K562 (cell line): ENCODE measurements around the gene SAMD14. TPM values are rescaled to one million over a fixed set of nuclear protein-coding genes. Genes with fewer than 3 reads are reported as not detected.

Experiments
- ATAC-seq: fragments of 200-7000 bp; cut with Tn5 transposase; 3 replicates; pipeline ENCODE4 v1.9.1; 2020; ENCODE audit warnings: moderate library complexity
- BruUV-seq: library from RNA; stranded (reverse); fragments of 400-500 nt; replicated peaks from 2 replicates; lab custom pipeline; 2021; lab: Mats Ljungman, UMichigan
- CTCF ChIA-PET: fragments of 300-600 bp; formaldehyde crosslinking; extraction: SDS; loops from one replicate; lab custom pipeline; 2021; ENCODE audit warnings: low intra/inter-chr PET ratio; lab: Yijun Ruan, JAX
- POLR2A ChIA-PET: fragments of 300-600, 350-650 bp; sonication (Branson Sonifier 250); formaldehyde crosslinking; extraction: SDS; loops from one replicate; lab custom pipeline; 2021; ENCODE audit warnings: antibody characterized with exemption, inconsistent platforms; lab: Yijun Ruan, JAX
- DNase-seq, 4 experiments: peaks; one replicate each; pipeline versions ENCODE4 v3.0.0 to v3.0.0-alpha.2; 2011 to 2018; ENCODE audit warnings: low spot score in 3 of 4, mixed read lengths in 3 of 4; ENCODE audit errors: extremely low read depth in 1 of 4
- FAIRE-seq: peaks from 2 replicates; lab custom pipeline; 2011; peaks lifted over from hg19 to GRCh38; lab: Jason Lieb, UNC
- H2AFZ ChIP-seq: 2 replicates; pipeline ENCODE4 v1.6.0; 2011; ENCODE audit warnings: low read depth, low read length, control low read depth, inconsistent platforms
- H3K27ac ChIP-seq: fragments of 200-600 bp; 3 replicates; pipeline ENCODE4 v1.8.0; 2011; ENCODE audit warnings: low read depth, mild to moderate bottlenecking, control low read depth, inconsistent platforms, low read length, moderate library complexity, mixed read lengths; ENCODE audit errors: extremely low read depth
- H3K27me3 ChIP-seq, 2 experiments: fragments of 300-600 bp in 1 of 2; 2 replicates in 1 of 2; 3 replicates in 1 of 2; pipeline versions ENCODE4 v1.6.0 to v1.8.0; 2011; ENCODE audit warnings: inconsistent platforms in 2 of 2, low read length in 2 of 2, mild to moderate bottlenecking in 1 of 2, mixed read lengths in 1 of 2, moderate library complexity in 1 of 2; ENCODE audit not compliant: control insufficient read depth in 2 of 2, insufficient read depth in 2 of 2
- H3K36me3 ChIP-seq: fragments of 300-600 bp; 3 replicates; pipeline ENCODE4 v1.8.0; 2011; ENCODE audit warnings: mild to moderate bottlenecking, low read length, inconsistent platforms; ENCODE audit not compliant: control insufficient read depth, insufficient read depth
- H3K4me1 ChIP-seq, 2 experiments: fragments of 200-600 bp in 1 of 2; replicated peaks in 1 of 2; 2 replicates in 1 of 2; 3 replicates in 1 of 2; pipeline versions ENCODE4 v1.5.1 to v1.8.0; 2011; ENCODE audit warnings: inconsistent platforms in 2 of 2, low read length in 2 of 2, mild to moderate bottlenecking in 1 of 2, mixed read lengths in 1 of 2, moderate library complexity in 1 of 2; ENCODE audit not compliant: control insufficient read depth in 2 of 2, insufficient read depth in 2 of 2
- H3K4me2 ChIP-seq: 2 replicates; pipeline ENCODE4 v1.6.1; 2011; ENCODE audit warnings: low read length, control low read depth, inconsistent platforms, mixed read lengths; ENCODE audit not compliant: insufficient read depth
- H3K4me3 ChIP-seq: fragments of 200-600 bp; sonication (generic), shearing (Covaris generic); 2 replicates; pipeline ENCODE4 v1.5.1; 2016; ENCODE audit warnings: control low read depth, inconsistent platforms
- H3K79me2 ChIP-seq: fragments of 200-600 bp; 3 replicates; pipeline ENCODE4 v1.8.0; 2011; ENCODE audit warnings: low read length, inconsistent platforms; ENCODE audit not compliant: control insufficient read depth, insufficient read depth
- H3K9ac ChIP-seq, 2 experiments: 2 replicates each; pipeline versions ENCODE4 v1.6.0 to v1.6.1; 2011; ENCODE audit warnings: low read depth in 2 of 2, low read length in 2 of 2, control low read depth in 1 of 2, inconsistent platforms in 1 of 2, mild to moderate bottlenecking in 1 of 2, mixed read lengths in 1 of 2; ENCODE audit not compliant: insufficient read depth in 1 of 2
- H3K9me1 ChIP-seq: one replicate; pipeline ENCODE4 v1.6.0; 2011; ENCODE audit warnings: inconsistent platforms, mild to moderate bottlenecking, low read length, moderate library complexity; ENCODE audit not compliant: control insufficient read depth, insufficient read depth
- H3K9me3 ChIP-seq: replicated peaks from 2 replicates; pipeline ENCODE4 v1.5.1; 2011; ENCODE audit warnings: low read depth, low read length, inconsistent platforms; ENCODE audit not compliant: control insufficient read depth, insufficient read depth
- H4K20me1 ChIP-seq: replicated peaks from 2 replicates; pipeline ENCODE4 v1.6.1; 2011; ENCODE audit warnings: low read length, inconsistent platforms, mixed read lengths; ENCODE audit not compliant: control insufficient read depth, insufficient read depth
- CXXC5 ChIP-seq: fragments of 250-450 bp; sonication (Bioruptor Pico); IDR thresholded peaks from 2 replicates; pipeline ENCODE4 v1.8.0; 2022; ENCODE audit warnings: inconsistent platforms, mild to moderate bottlenecking, moderate library complexity
- ESRRB ChIP-seq: fragments of 250-450 bp; sonication (Bioruptor Pico); IDR thresholded peaks from 2 replicates; pipeline ENCODE4 v1.5.0; 2020; ENCODE audit warnings: mild to moderate bottlenecking, moderate library complexity, borderline replicate concordance
- NFIX ChIP-seq: fragments of 250-450 bp; sonication (Bioruptor Pico); IDR thresholded peaks from 2 replicates; pipeline ENCODE4 v1.4.0; 2020; ENCODE audit warnings: low read depth, mild to moderate bottlenecking, moderate library complexity
- XRCC5 ChIP-seq: fragments of 200-400 bp; formaldehyde crosslinking; IDR thresholded peaks from 2 replicates; pipeline ENCODE4 v1.6.1; 2017; ENCODE audit warnings: low read depth, mild to moderate bottlenecking, low read length
- ZNF175 ChIP-seq: fragments of 200-800 bp; sonication (Bioruptor generic); IDR thresholded peaks from 2 replicates; pipeline ENCODE4 v1.6.1; 2016; ENCODE audit warnings: low read depth, mild to moderate bottlenecking, missing genetic modification characterization, missing compliant biosample characterization
- WGBS: fragments of 100-300 bp; shearing (Covaris generic); methylation state at CpG from one replicate; pipeline ENCODE4 v1.1.6; 2016; ENCODE audit warnings: low coverage, mixed read lengths; ENCODE audit not compliant: insufficient coverage; ENCODE audit errors: missing lambda C conversion rate; 5-methylcytosine and 5-hydroxymethylcytosine counted together
- in situ Hi-C: fragments of 300-500 bp; cut with MboI; formaldehyde crosslinking; loops from 4 replicates; pipeline ENCODE4 v1.15.0; 2018; ENCODE audit warnings: inconsistent platforms, mixed read lengths
- intact Hi-C: fragments of 100-400 bp; cut with micrococcal nuclease; formaldehyde crosslinking; loops from 2 replicates; pipeline ENCODE4 v1.14.2; 2022
- polyA plus RNA-seq, 8 experiments: library from polyadenylated mRNA; depleted of rRNA in 4 of 8; stranded (reverse) in 5 of 8; unstranded in 3 of 8; fragments of >200 nt; fragmentation: Nextera tagmentation in 2 of 8; fragmentation: Illumina TruSeq in 1 of 8; extraction: Ambion mirVana in 2 of 8; extraction: Trizol in 1 of 8; gene quantifications; 2 replicates each; pipeline versions ENCODE4 v1.2.1 to v1.2.3, GENCODE V29; 2011 to 2014; ENCODE audit warnings: inconsistent platforms in 1 of 8, missing spikeins in 1 of 8
- total RNA-seq, 7 experiments: library from RNA; depleted of rRNA in 6 of 7; stranded (reverse); fragments of >200 nt in 6 of 7; fragmentation: Illumina TruSeq in 2 of 7; extraction: Trizol in 2 of 7; gene quantifications; 2 replicates each; pipeline versions ENCODE4 v1.2.1 to v1.2.3, GENCODE V29; 2011 to 2021; ENCODE audit warnings: low replicate concordance in 1 of 7

The SAMD14 gene
- total and polyA plus RNA-seq, 9 of the 15 experiments (the other 6 are each of a cell fraction or from before 2014, with no cell fraction given) = 0.04 to 0.07 TPM; not detected in 7

GRCh38 chr17:50146230-50146926 lies 16.4 kb upstream of the SAMD14 start:
- in situ Hi-C loops = no loop called here
- H3K4me1 ChIP-seq = peaks cover 20 to 68% of the 10 kb centered on the region in 2 experiments; a peak in 4 of 5 replicates
- intact Hi-C loops = no loop called here
- WGBS = 85% methylated on average over 3 of the region's 10 CpGs
- BruUV-seq = no TSS peak
- no peaks in the 10 kb centered on the region for H3K27me3 ChIP-seq
- peak overlapping the region; percentile 8 to 97; a peak in 3 of 4 replicates for H3K9ac ChIP-seq
- peak overlapping the region; percentile 80 for H3K4me2 ChIP-seq
- POLR2A ChIA-PET = interaction anchor here (2.0 kb wide), 1 partner anchor 14 kb away, joined by 6 read pairs; no protein-coding TSS in a partner anchor
- peaks cover 14% of the 10 kb centered on the region for H4K20me1 ChIP-seq
- DNase-seq = no peak
- FAIRE-seq = no peak
- H3K9me1 ChIP-seq = peaks cover 14% of the 10 kb centered on the region
- H3K79me2 ChIP-seq = peaks cover 88% of the 10 kb centered on the region
- H2AFZ ChIP-seq = no peak overlapping the region
- no peak overlapping the region; the same call in 2 of the 3 replicates for H3K27ac ChIP-seq
- TF ChIP-seq ESRRB (CRISPR knock-in tag) = no peak
- no peak for TF ChIP-seq CXXC5 (CRISPR knock-in tag)
- TF ChIP-seq ZNF175 (CRISPR knock-in tag) = no peak
- TF ChIP-seq NFIX = no peak
- TF ChIP-seq XRCC5 = no peak
- ATAC-seq = no peak
- H3K36me3 ChIP-seq = peaks cover 66% of the 10 kb centered on the region
- CTCF ChIA-PET = no interaction called here
- no peaks in the 10 kb centered on the region for H3K9me3 ChIP-seq
- no peak overlapping the region for H3K4me3 ChIP-seq
